Adrenal gland (tissue), 12 donors: ENCODE data around the gene SNRNP70. TPM values are rescaled to one million over a fixed set of nuclear protein-coding genes. Genes with fewer than 3 reads are reported as not detected.
"Not testable (repeated sequence)": the region's sequence is repeated elsewhere in the genome, so short reads cannot be mapped to it uniquely, and the experiment has no call there.

Experiments
- DNase-seq, 7 donors: peaks; one replicate each; pipeline ENCODE4 v3.0.0-alpha.2; 2019 to 2020
- H3K27ac ChIP-seq, 5 donors: fragments of 200-600 bp; sonication (generic) in 4 of 5; 1 replicate in 3 of 5; 2 replicates in 2 of 5; pipeline versions ENCODE4 v1.5.1 to v1.8.0; 2016 to 2020; ENCODE audit warnings: mild to moderate bottlenecking in 1 of 5
- H3K27me3 ChIP-seq: fragments of 200-600 bp; 2 replicates; pipeline ENCODE4 v1.8.0; 2021
- H3K36me3 ChIP-seq, 2 donors: fragments of 200-600 bp; replicated peaks in 1 of 2; 1 replicate in 1 of 2; 2 replicates in 1 of 2; pipeline versions ENCODE4 v1.5.1 to v1.8.0; 2018 to 2022
- H3K4me1 ChIP-seq, 2 donors: fragments of 200-600 bp; replicated peaks in 1 of 2; 1 replicate in 1 of 2; 2 replicates in 1 of 2; pipeline versions ENCODE4 v1.5.1 to v1.8.0; 2018 to 2021
- H3K4me3 ChIP-seq, 4 donors: fragments of 200-600 bp; sonication (generic) in 3 of 4; one replicate each; pipeline ENCODE4 v1.5.1; 2016 to 2018
- H3K9me3 ChIP-seq, 3 donors: fragments of 200-600 bp; sonication (generic) in 1 of 3; replicated peaks in 1 of 3; 1 replicate in 2 of 3; 2 replicates in 1 of 3; pipeline versions ENCODE4 v1.5.1 to v1.8.0; 2016 to 2021
- POLR2A ChIP-seq, 2 donors: fragments of 450-650 bp; IDR thresholded peaks; one replicate each; pipeline ENCODE4 v1.6.1; 2017; ENCODE audit warnings: antibody characterized with exemption in 2 of 2, mild to moderate bottlenecking in 2 of 2, moderate library complexity in 1 of 2
- WGBS, 4 donors: extraction: QIAGEN DNeasy Blood & Tissue Kit in 2 of 4; methylation state at CpG; one replicate each; pipeline versions ENCODE4 v1.1.5 to v1.1.7; 2013 to 2017; 5-methylcytosine and 5-hydroxymethylcytosine counted together
- intact Hi-C, 2 donors: fragments of 100-400 bp; cut with DNase I; formaldehyde crosslinking; loops; one replicate each; pipeline versions ENCODE4 v1.14.1 to v1.15.0; 2022 to 2023
- polyA plus RNA-seq, 3 donors: library from polyadenylated mRNA; stranded (reverse); fragments of 200-250 nt in 2 of 3; fragments of 350-450 nt in 1 of 3; fragmentation: Illumina TruSeq in 1 of 3; extraction: RNeasy Lipid Tissue Mini Kit (QIAGEN cat#74804) in 1 of 3; gene quantifications; one replicate each; pipeline ENCODE4 v1.2.3, GENCODE V29; 2013 to 2014
- total RNA-seq, 9 donors: library from RNA; depleted of rRNA in 4 of 9; stranded (reverse); fragments of >200 nt in 4 of 9; fragments of 120-200 nt in 1 of 9; fragmentation: NEBNext Ultra II Directional in 1 of 9; extraction: Animal tissue kit (Norgen Biotek cat#: 25700) in 1 of 9; gene quantifications; one replicate each; pipeline versions ENCODE4 v1.1.0 to v1.2.4, GENCODE V29; 2013 to 2023
- TF ChIP-seq, protein P1 (sequence below), 6 experiments: fragments of 450-650 bp in 4 of 6; fragments of 200-600 bp in 2 of 6; sonication (generic) in 1 of 6; IDR thresholded peaks; 1 replicate in 5 of 6; 2 replicates in 1 of 6; pipeline versions ENCODE4 v1.5.1 to v1.8.0; 2016 to 2021; ENCODE audit warnings: antibody characterized with exemption in 6 of 6, mild to moderate bottlenecking in 2 of 6, moderate library complexity in 1 of 6
- donor health status: healthy with polysubstance abuse.
- donor health status: Bipolar disorder and iron deficiency.
- donor health status: DM: yes; HTN: yes; CAD: no.
- donor health status: DM: no; HTN: no; CAD: no.
- donor health status: DM: no; HTN: no; CAD: no.
- donor health status: DM: yes; HTN: yes; CAD: no.

The SNRNP70 gene
- total and polyA plus RNA-seq, 12 donors, result 109 to 1,255 (median 233) TPM

DNA sequence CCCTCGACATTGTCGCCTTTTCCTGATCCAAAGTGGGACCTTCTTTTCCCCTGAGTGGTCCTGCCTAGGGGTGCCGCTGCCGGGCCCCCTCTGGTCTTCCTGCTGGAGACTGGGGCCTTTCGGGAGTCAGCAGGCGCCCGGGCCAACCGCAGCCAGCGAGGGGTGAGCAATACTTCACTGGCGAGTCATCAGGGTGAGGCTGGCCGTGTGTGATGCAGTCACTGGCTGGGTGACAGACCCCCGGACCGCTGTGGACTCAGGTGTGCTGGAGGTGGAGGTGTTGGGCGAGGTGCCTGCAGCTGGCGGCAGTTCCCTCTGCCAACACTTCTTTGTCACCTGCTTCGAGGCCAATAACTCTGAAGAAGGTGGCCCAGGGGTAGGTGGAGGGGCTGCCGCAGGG, 43.1 kb upstream of the SNRNP70 start:
- H3K27me3 ChIP-seq, result no peaks in the 10 kb centered on the region
- 74 to 84% (median 77%) methylated on average over 15 to 17 of the region's 17 CpGs for WGBS, 4 donors
- H3K36me3 ChIP-seq, result no peaks in the 10 kb centered on the region
- no peaks in the 10 kb centered on the region for H3K9me3 ChIP-seq
- no peak for TF ChIP-seq POLR2A (IDR thresholded peaks at IDR 0.05)
- TF ChIP-seq, protein P1, sequence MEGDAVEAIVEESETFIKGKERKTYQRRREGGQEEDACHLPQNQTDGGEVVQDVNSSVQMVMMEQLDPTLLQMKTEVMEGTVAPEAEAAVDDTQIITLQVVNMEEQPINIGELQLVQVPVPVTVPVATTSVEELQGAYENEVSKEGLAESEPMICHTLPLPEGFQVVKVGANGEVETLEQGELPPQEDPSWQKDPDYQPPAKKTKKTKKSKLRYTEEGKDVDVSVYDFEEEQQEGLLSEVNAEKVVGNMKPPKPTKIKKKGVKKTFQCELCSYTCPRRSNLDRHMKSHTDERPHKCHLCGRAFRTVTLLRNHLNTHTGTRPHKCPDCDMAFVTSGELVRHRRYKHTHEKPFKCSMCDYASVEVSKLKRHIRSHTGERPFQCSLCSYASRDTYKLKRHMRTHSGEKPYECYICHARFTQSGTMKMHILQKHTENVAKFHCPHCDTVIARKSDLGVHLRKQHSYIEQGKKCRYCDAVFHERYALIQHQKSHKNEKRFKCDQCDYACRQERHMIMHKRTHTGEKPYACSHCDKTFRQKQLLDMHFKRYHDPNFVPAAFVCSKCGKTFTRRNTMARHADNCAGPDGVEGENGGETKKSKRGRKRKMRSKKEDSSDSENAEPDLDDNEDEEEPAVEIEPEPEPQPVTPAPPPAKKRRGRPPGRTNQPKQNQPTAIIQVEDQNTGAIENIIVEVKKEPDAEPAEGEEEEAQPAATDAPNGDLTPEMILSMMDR (IDR thresholded peaks at IDR 0.05), result no peak
- no peak overlapping the region for H3K4me3 ChIP-seq
- H3K27ac ChIP-seq, result no peak overlapping the region
- intact Hi-C loops, result no loop called here
- no peak for DNase-seq
- no peaks in the 10 kb centered on the region for H3K4me1 ChIP-seq

DNA sequence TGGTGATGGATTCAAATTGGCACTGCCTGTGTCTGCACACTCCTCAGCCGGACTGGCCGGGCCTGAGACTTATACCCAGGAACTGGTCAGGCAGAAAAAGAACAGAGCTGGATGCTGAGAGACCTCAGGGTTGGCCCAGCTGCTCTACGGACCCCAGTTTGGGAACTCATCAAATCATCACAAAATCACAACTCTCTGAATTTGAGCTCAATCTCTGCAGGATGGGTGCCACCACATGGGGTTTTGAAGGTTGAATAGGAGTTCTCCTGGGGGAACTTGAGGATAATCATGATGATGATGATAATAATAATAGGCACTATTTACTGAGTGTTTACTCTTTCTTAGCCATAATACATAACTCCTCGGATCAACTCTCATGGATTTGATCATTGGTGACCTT, 42.6 kb upstream of the SNRNP70 start:
- H3K4me1 ChIP-seq, H3K36me3 ChIP-seq, H3K9me3 ChIP-seq, H3K4me3 ChIP-seq, DNase-seq, H3K27me3 ChIP-seq, intact Hi-C loops, H3K27ac ChIP-seq: not testable (repeated sequence)
- 68 to 91% (median 78%) methylated on average over 2 to 3 of the region's 4 CpGs for WGBS, 4 donors

DNA sequence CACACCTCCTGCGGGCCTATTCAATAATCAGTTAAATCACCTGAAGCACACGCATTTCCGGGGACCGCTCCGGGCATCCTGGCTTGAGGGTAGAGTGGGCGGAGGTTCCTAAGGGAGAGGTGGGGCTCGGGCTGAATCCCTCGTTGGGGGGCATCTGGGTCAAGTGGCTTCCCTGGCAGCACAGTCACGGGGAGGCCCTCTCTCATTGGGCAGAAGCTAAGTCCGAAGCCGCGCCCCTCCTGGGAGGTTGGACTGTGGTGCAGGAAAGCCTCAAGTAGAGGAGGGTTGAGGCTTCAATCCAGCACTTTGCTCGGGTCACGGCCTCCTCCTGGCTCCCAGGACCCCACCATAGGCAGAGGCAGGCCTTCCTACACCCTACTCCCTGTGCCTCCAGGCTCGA, 41.7 kb upstream of the SNRNP70 start, which contains the start of gene CGB5:
CGB5 (plus strand) TSS at position 301 of the 400 bp plus-strand sequence. CDS start 362 bp downstream, outside the sequence.
- DNase-seq, intact Hi-C loops, H3K4me3 ChIP-seq, H3K27me3 ChIP-seq, H3K4me1 ChIP-seq, H3K9me3 ChIP-seq, H3K27ac ChIP-seq, H3K36me3 ChIP-seq: not testable (repeated sequence)
- WGBS, 4 donors, result 60 to 86% (median 78%) methylated on average over 6 to 14 of the region's 15 CpGs

DNA sequence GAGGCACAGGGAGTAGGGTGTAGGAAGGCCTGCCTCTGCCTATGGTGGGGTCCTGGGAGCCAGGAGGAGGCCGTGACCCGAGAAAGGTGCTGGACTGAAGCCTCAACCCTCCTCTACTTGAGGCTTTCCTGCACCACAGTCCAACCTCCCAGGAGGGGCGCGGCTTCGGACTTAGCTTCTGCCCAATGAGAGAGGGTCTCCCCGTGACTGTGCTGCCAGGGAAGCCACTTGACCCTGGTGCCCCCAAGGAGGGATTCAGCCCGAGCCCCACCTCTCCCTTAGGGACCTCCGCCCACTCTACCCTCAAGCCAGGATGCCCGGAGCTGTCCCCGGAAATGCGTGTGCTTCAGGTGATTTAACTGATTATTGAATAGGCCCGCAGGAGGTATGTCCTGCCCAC, 36.2 kb upstream of the SNRNP70 start, which contains the start of gene CGB8:
CGB8 (minus strand) TSS at position 101 of the 400 bp plus-strand sequence. CDS start 372 bp downstream, outside the sequence.
- WGBS, 4 donors, result 80 to 100% (median 85%) methylated on average over 3 to 10 of the region's 12 CpGs
- H3K27me3 ChIP-seq, intact Hi-C loops: not testable (repeated sequence)

DNA sequence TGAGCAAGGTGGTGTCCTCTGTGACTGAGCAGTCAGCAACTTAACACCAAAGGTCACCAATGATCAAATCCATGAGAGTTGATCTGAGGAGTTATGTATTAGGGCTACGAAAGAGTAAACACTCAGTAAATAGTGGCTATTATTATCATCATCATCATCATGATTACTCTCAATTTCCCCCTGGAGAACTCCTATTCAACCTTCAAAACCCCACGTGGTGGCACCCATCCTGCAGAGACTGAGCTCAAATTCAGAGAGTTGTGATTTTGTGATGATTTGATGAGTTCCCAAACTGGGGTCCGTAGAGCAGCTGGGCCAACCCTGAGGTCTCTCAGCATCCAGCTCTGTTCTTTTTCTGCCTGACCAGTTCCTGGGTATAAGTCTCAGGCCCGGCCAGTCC, 35.4 kb upstream of the SNRNP70 start:
- DNase-seq, H3K27ac ChIP-seq, H3K36me3 ChIP-seq, H3K4me1 ChIP-seq, H3K27me3 ChIP-seq, intact Hi-C loops, H3K4me3 ChIP-seq, H3K9me3 ChIP-seq: not testable (repeated sequence)
- WGBS, 4 donors, result 66 to 80% (median 79%) methylated on average over 2 to 3 of the region's 4 CpGs

More for the DNA sequence above, 36.2 kb upstream of the SNRNP70 start, which contains the start of gene CGB8:
- not testable (repeated sequence) for H3K27ac ChIP-seq, H3K36me3 ChIP-seq, H3K4me1 ChIP-seq, DNase-seq, H3K4me3 ChIP-seq, H3K9me3 ChIP-seq

DNA sequence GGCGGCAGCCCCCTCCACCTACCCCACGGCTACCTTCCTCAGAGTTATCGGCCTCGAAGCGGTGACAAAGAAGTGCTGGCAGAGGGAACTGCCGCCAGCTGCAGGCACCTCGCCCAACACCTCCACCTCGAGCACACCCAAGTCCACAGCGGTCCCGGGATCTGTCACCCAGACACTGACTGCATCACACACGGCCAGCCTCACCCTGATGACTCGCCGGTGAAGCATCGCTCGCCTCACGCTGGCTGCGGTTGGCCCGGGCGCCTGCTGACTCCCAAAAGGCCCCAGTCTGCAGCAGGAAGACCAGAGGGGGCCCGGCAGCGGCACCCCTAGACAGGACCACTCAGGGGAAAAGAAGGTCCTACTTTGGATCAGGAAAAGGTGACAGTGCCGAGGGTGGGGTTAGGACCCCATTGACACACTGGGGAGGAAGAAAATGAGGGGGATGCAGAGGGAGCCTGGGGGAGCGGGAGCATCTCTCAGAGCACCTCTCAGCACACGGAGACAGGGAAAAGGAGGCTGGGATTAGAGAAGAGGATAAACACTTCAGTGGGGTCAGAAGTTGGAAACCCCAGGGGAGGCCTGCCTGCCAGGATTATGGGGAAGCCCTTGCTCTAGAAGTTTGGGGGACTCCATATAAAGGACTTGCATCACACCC, 34.7 kb upstream of the SNRNP70 start:
- H3K4me1 ChIP-seq, H3K4me3 ChIP-seq, DNase-seq, H3K27me3 ChIP-seq, H3K9me3 ChIP-seq, H3K27ac ChIP-seq, H3K36me3 ChIP-seq, intact Hi-C loops: not testable (repeated sequence)
- WGBS, 4 donors, result 72 to 81% (median 77%) methylated on average over 11 to 24 of the region's 24 CpGs
